ENCODE measurements around the gene PHKA1.

DNA sequence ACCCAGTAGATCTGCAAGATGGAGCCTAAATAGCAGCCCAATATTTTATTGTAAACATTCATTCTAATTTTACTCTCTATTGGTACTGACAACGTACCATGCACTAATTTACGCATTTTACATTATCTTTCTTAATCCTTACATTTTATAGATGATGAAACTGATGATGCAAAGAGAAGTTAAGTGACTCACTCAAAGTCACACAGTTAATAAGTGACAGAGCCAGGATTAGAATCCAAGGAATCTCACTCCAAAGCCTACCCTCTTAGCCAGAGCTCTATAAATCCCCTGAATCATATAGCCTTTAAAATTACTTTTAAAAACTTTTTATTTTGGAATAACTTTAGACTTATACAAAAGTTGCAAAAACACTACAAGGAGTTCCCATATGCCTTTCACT, 37.6 kb downstream of the PHKA1 start:
- TF ChIP-seq CTCF (conservative IDR thresholded peaks at IDR 0.05; ENCODE audit: low read depth, low read length) (no peak), EZH2 (IDR thresholded peaks at IDR 0.05; ENCODE audit: borderline replicate concordance, low read depth, low read length, poor library complexity, severe bottlenecking) (no peak)

All from A673 (cell line).